Trophoblast cell (in vitro differentiated cells and primary cell): ENCODE data around the gene DPP9.

Experiments used
- DNase-seq, 2 donors: peaks; one replicate each; pipeline ENCODE4 v3.0.0-alpha.2; 2016
- H2AFZ ChIP-seq: 2 replicates; pipeline ENCODE4 v1.6.1; 2013; ENCODE audit warnings: low read length, moderate library complexity, mild to moderate bottlenecking; ENCODE audit not compliant: insufficient read depth, poor library complexity
- H2AK5ac ChIP-seq: 2 replicates; pipeline ENCODE4 v1.6.1; 2013; ENCODE audit warnings: mild to moderate bottlenecking, low read length
- H2BK120ac ChIP-seq: 2 replicates; pipeline ENCODE4 v1.6.1; 2013; ENCODE audit warnings: low read length, mild to moderate bottlenecking, moderate library complexity; ENCODE audit not compliant: insufficient read depth, poor library complexity
- H2BK12ac ChIP-seq: 2 replicates; pipeline ENCODE4 v1.6.1; 2013; ENCODE audit warnings: mild to moderate bottlenecking, low read length, moderate library complexity
- H2BK5ac ChIP-seq: 2 replicates; pipeline ENCODE4 v1.6.1; 2013; ENCODE audit warnings: low read length, low read depth, moderate library complexity, mild to moderate bottlenecking; ENCODE audit not compliant: poor library complexity
- H3K14ac ChIP-seq: 2 replicates; pipeline ENCODE4 v1.6.1; 2013; ENCODE audit warnings: mild to moderate bottlenecking, low read length
- H3K18ac ChIP-seq: 2 replicates; pipeline ENCODE4 v1.6.1; 2013; ENCODE audit warnings: mild to moderate bottlenecking, low read length
- H3K23ac ChIP-seq: 2 replicates; pipeline ENCODE4 v1.6.1; 2013; ENCODE audit warnings: low read length
- H3K27ac ChIP-seq: 2 replicates; pipeline ENCODE4 v1.5.1; 2013; ENCODE audit warnings: low read depth, mild to moderate bottlenecking, inconsistent platforms, low read length, moderate library complexity
- H3K27me3 ChIP-seq: 2 replicates; pipeline ENCODE4 v1.6.1; 2013; ENCODE audit warnings: inconsistent platforms, mild to moderate bottlenecking, low read length, moderate library complexity; ENCODE audit not compliant: insufficient read depth
- H3K36me3 ChIP-seq, 2 experiments: 1 replicate in 1 of 2; 2 replicates in 1 of 2; pipeline ENCODE4 v1.6.1; 2013; ENCODE audit warnings: low read length in 2 of 2, mild to moderate bottlenecking in 2 of 2, moderate library complexity in 1 of 2; ENCODE audit not compliant: insufficient read depth in 2 of 2, control insufficient read depth in 1 of 2
- H3K4ac ChIP-seq: 2 replicates; pipeline ENCODE4 v1.6.1; 2013; ENCODE audit warnings: low read depth, mild to moderate bottlenecking, low read length, moderate library complexity
- H3K4me1 ChIP-seq, 2 experiments: 1 replicate in 1 of 2; 2 replicates in 1 of 2; pipeline ENCODE4 v1.6.1; 2013; ENCODE audit warnings: low read length in 2 of 2, mild to moderate bottlenecking in 2 of 2, moderate library complexity in 1 of 2; ENCODE audit not compliant: insufficient read depth in 2 of 2, control insufficient read depth in 1 of 2
- H3K4me2 ChIP-seq: 2 replicates; pipeline ENCODE4 v1.6.1; 2013; ENCODE audit warnings: inconsistent platforms, mild to moderate bottlenecking, low read length, moderate library complexity
- H3K4me3 ChIP-seq: 2 replicates; pipeline ENCODE4 v1.5.1; 2013; ENCODE audit warnings: mild to moderate bottlenecking, low read depth, low read length, inconsistent platforms
- H3K79me1 ChIP-seq: one replicate; pipeline ENCODE4 v1.6.1; 2013; ENCODE audit warnings: low read length
- H3K79me2 ChIP-seq: 2 replicates; pipeline ENCODE4 v1.6.1; 2013; ENCODE audit warnings: low read length, mild to moderate bottlenecking; ENCODE audit not compliant: control insufficient read depth, insufficient read depth, poor library complexity
- H3K9ac ChIP-seq: 2 replicates; pipeline ENCODE4 v1.6.1; 2013; ENCODE audit warnings: mild to moderate bottlenecking, low read length
- H3K9me3 ChIP-seq: 2 replicates; pipeline ENCODE4 v1.6.1; 2013; ENCODE audit warnings: low read depth, mild to moderate bottlenecking, control low read depth, inconsistent platforms, low read length; ENCODE audit not compliant: insufficient read depth
- H4K12ac ChIP-seq: 2 replicates; pipeline ENCODE4 v1.6.1; 2013; ENCODE audit warnings: low read depth, mild to moderate bottlenecking, low read length, moderate library complexity
- H4K8ac ChIP-seq: 2 replicates; pipeline ENCODE4 v1.6.1; 2013; ENCODE audit warnings: low read depth, mild to moderate bottlenecking, low read length, moderate library complexity
- H4K91ac ChIP-seq: one replicate; pipeline ENCODE4 v1.6.1; 2013; ENCODE audit warnings: low read depth, mild to moderate bottlenecking, low read length, moderate library complexity
- WGBS: extraction: QIAGEN DNeasy Blood & Tissue Kit; methylation state at CpG from one replicate; pipeline ENCODE4 v1.1.7; 2013; ENCODE audit warnings: missing lambda C conversion rate; ENCODE audit not compliant: insufficient read length, insufficient coverage; ENCODE audit errors: extremely low coverage; 5-methylcytosine and 5-hydroxymethylcytosine counted together

DPP9 gene

GRCh38 chr19:4703671-4704316 is 19.8 kb downstream of the DPP9 start:
- Histone ChIP-seq H3K23ac (no peak overlapping the region), H3K9me3 (no peaks in the 10 kb centered on the region), H3K4me3 (no peak overlapping the region), H3K4ac (no peak overlapping the region), H3K14ac (no peak overlapping the region), H3K79me2 (no peaks in the 10 kb centered on the region), H2AK5ac (no peak overlapping the region), H2BK120ac (no peak overlapping the region), H3K9ac (no peak overlapping the region), H2BK12ac (no peak overlapping the region), H3K4me2 (no peak overlapping the region), H3K18ac (no peak overlapping the region), H4K12ac (no peak overlapping the region), H3K27me3 (no peaks in the 10 kb centered on the region), H3K36me3 (peaks cover 71 to 72% of the 10 kb centered on the region in 2 experiments), H3K4me1 (no peaks in the 10 kb centered on the region), H3K79me1 (no peaks in the 10 kb centered on the region), H4K8ac (no peak overlapping the region), H2AFZ (no peak overlapping the region), H4K91ac (no peak overlapping the region), H3K27ac (no peak overlapping the region), H2BK5ac (no peak overlapping the region)
- WGBS, result no CpG with 5 or more reads among the region's 28 CpGs
- no peak for DNase-seq

- no CpG with 5 or more reads among the region's 11 CpGs for WGBS
- Histone ChIP-seq H4K91ac (no peak overlapping the region), H3K27ac (no peak overlapping the region), H2BK5ac (no peak overlapping the region), H4K8ac (no peak overlapping the region), H2BK12ac (no peak overlapping the region), H3K14ac (no peak overlapping the region), H3K4me2 (no peak overlapping the region), H3K18ac (no peak overlapping the region), H3K9me3 (no peaks in the 10 kb centered on the region), H3K4ac (no peak overlapping the region), H4K12ac (no peak overlapping the region), H3K4me3 (no peak overlapping the region), H2AFZ (no peak overlapping the region), H3K27me3 (no peaks in the 10 kb centered on the region), H2AK5ac (no peak overlapping the region), H3K9ac (no peak overlapping the region), H3K4me1 (no peaks in the 10 kb centered on the region), H2BK120ac (no peak overlapping the region), H3K36me3 (peaks cover 77 to 80% of the 10 kb centered on the region in 2 experiments), H3K23ac (no peak overlapping the region), H3K79me1 (no peaks in the 10 kb centered on the region), H3K79me2 (no peaks in the 10 kb centered on the region)
- no peak for DNase-seq
These were observed 20.9 kb downstream of the DPP9 start for GRCh38 chr19:4702764-4703163.

GRCh38 chr19:4701557-4701956 is 22.1 kb downstream of the DPP9 start:
- Histone ChIP-seq H4K12ac (no peak overlapping the region), H4K91ac (no peak overlapping the region), H3K36me3 (peaks cover 77 to 85% of the 10 kb centered on the region in 2 experiments), H3K27ac (no peak overlapping the region), H3K4ac (no peak overlapping the region), H3K79me1 (no peaks in the 10 kb centered on the region), H3K27me3 (no peaks in the 10 kb centered on the region), H4K8ac (no peak overlapping the region), H2BK120ac (no peak overlapping the region), H3K14ac (no peak overlapping the region), H3K79me2 (no peaks in the 10 kb centered on the region), H3K4me1 (no peaks in the 10 kb centered on the region), H2BK5ac (no peak overlapping the region), H2AFZ (no peak overlapping the region), H3K23ac (no peak overlapping the region), H3K18ac (no peak overlapping the region), H3K9ac (no peak overlapping the region), H2BK12ac (no peak overlapping the region), H2AK5ac (no peak overlapping the region), H3K4me2 (no peak overlapping the region), H3K9me3 (no peaks in the 10 kb centered on the region), H3K4me3 (no peak overlapping the region)
- WGBS, result no CpG with 5 or more reads among the region's 8 CpGs
- DNase-seq, result no peak

GRCh38 chr19:4700693-4700970 is 23.0 kb downstream of the DPP9 start:
- Histone ChIP-seq H4K8ac (no peak overlapping the region), H4K12ac (no peak overlapping the region), H3K4me3 (no peak overlapping the region), H3K79me2 (no peaks in the 10 kb centered on the region), H2AFZ (no peak overlapping the region), H2AK5ac (no peak overlapping the region), H3K27me3 (no peaks in the 10 kb centered on the region), H2BK12ac (no peak overlapping the region), H3K79me1 (no peaks in the 10 kb centered on the region), H3K4me1 (no peaks in the 10 kb centered on the region), H3K9ac (no peak overlapping the region), H3K36me3 (peaks cover 73 to 85% of the 10 kb centered on the region in 2 experiments), H3K23ac (no peak overlapping the region), H2BK120ac (no peak overlapping the region), H2BK5ac (no peak overlapping the region), H3K4ac (no peak overlapping the region), H3K9me3 (no peaks in the 10 kb centered on the region), H4K91ac (no peak overlapping the region), H3K4me2 (no peak overlapping the region), H3K18ac (no peak overlapping the region), H3K27ac (no peak overlapping the region), H3K14ac (no peak overlapping the region)
- no CpG with 5 or more reads among the region's 11 CpGs for WGBS
- DNase-seq, result no peak
